Esophagus muscularis mucosa (tissue), 4 donors: ENCODE data around the gene WDHD1.
"Not testable (repeated sequence)": the region's sequence is repeated elsewhere in the genome, so short reads cannot be mapped to it uniquely, and the experiment has no call there.

Experiments used
- EP300 ChIP-seq: sonication (generic); formaldehyde crosslinking; IDR thresholded peaks from one replicate; pipeline ENCODE4 v1.6.1; 2017; ENCODE audit warnings: antibody characterized with exemption
- POLR2A ChIP-seq: fragments of 450-650 bp; IDR thresholded peaks from one replicate; pipeline ENCODE4 v1.6.1; 2017; ENCODE audit warnings: antibody characterized with exemption, moderate library complexity, mild to moderate bottlenecking, low read depth
- TF ChIP-seq, protein P1 (sequence below), 3 experiments: fragments of 200-600 bp in 2 of 3; fragments of 450-650 bp in 1 of 3; sonication (generic) in 2 of 3; IDR thresholded peaks; one replicate each; pipeline ENCODE4 v1.5.1; 2017 to 2019; ENCODE audit warnings: antibody characterized with exemption in 3 of 3, mild to moderate bottlenecking in 2 of 3, moderate library complexity in 1 of 3

DNA sequence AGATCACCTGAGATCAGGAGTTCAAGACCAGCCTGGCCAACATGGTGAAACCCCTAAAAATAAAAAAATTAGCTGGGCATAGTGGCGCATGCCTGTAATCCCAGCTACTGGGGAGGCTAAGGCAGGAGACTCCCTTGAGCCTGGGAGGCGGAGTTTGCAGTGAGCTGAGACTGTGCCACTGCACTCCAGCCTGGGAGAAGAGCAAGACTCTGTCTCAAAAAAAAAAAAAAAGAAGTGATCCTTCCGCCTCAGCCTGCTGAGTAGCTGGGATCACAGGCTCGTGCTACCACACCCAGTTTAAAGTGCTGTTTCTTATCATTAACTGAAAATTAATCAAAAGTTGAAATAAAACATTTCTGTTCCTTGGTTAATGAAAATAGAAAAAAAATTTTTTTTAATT is 117.9 kb downstream of the WDHD1 start:
- TF ChIP-seq, protein P1, sequence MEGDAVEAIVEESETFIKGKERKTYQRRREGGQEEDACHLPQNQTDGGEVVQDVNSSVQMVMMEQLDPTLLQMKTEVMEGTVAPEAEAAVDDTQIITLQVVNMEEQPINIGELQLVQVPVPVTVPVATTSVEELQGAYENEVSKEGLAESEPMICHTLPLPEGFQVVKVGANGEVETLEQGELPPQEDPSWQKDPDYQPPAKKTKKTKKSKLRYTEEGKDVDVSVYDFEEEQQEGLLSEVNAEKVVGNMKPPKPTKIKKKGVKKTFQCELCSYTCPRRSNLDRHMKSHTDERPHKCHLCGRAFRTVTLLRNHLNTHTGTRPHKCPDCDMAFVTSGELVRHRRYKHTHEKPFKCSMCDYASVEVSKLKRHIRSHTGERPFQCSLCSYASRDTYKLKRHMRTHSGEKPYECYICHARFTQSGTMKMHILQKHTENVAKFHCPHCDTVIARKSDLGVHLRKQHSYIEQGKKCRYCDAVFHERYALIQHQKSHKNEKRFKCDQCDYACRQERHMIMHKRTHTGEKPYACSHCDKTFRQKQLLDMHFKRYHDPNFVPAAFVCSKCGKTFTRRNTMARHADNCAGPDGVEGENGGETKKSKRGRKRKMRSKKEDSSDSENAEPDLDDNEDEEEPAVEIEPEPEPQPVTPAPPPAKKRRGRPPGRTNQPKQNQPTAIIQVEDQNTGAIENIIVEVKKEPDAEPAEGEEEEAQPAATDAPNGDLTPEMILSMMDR (IDR thresholded peaks at IDR 0.05): not testable (repeated sequence)
- not testable (repeated sequence) for TF ChIP-seq POLR2A, EP300
